Stimulated activated naive CD8-positive, alpha-beta T cell treated with anti-CD3 and anti-CD28 coated beads, Interleukin-15, Interleukin-2, amounts not matched to agents 100 ng/mL and 50 ng/mL, for 24 hours (primary cell): ENCODE data around the gene PARL.

Experiments
- H3K27ac Mint-ChIP-seq: one replicate; pipeline ENCODE4 v1.8.0; 2021; ENCODE audit warnings: mild to moderate bottlenecking, mixed read lengths
- H3K27me3 Mint-ChIP-seq: one replicate; pipeline ENCODE4 v1.8.0; 2021; ENCODE audit warnings: mixed read lengths
- H3K36me3 Mint-ChIP-seq: one replicate; pipeline ENCODE4 v1.8.0; 2021; ENCODE audit warnings: low read depth, mixed read lengths
- H3K4me1 Mint-ChIP-seq: one replicate; pipeline ENCODE4 v1.8.0; 2021; ENCODE audit warnings: low read depth, mixed read lengths
- H3K4me3 Mint-ChIP-seq: one replicate; pipeline ENCODE4 v1.8.0; 2021; ENCODE audit warnings: mild to moderate bottlenecking, mixed read lengths
- H3K9me3 Mint-ChIP-seq: one replicate; pipeline ENCODE4 v1.8.0; 2021; ENCODE audit warnings: mixed read lengths

The PARL gene

GRCh38 chr3:183781246-183781645 is 103.4 kb downstream of the PARL start:
- Mint-ChIP-seq H3K27ac (no peak overlapping the region), H3K4me3 (no peak overlapping the region), H3K9me3 (no peaks in the 10 kb centered on the region), H3K27me3 (no peaks in the 10 kb centered on the region), H3K36me3 (peaks cover 70% of the 10 kb centered on the region), H3K4me1 (peaks cover 7% of the 10 kb centered on the region)

- Mint-ChIP-seq H3K36me3 (peaks cover 72% of the 10 kb centered on the region), H3K27me3 (no peaks in the 10 kb centered on the region), H3K9me3 (no peaks in the 10 kb centered on the region), H3K4me1 (peaks cover 7% of the 10 kb centered on the region), H3K4me3 (no peak overlapping the region), H3K27ac (no peak overlapping the region)
These were observed 104.7 kb downstream of the PARL start for GRCh38 chr3:183779896-183780465.
